ENCODE results near the gene HDDC2.

HDDC2 gene

DNA sequence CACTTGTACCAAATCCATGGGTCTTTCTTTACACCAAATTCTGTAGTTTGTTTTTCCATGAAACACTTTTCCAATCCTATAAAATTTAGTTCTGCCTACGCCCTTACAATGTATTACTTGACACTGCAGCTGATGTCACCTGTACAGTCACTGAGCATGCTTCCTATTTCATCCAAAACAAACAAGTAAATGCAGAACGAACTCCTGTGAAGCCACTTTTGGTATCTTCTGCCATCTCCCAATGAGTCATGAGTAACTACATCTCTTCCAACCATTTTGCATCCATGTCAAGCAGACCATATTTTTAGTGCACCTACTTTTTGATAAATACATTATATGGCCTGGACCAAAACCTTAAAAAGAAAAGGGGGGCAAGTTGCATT, 42.4 kb downstream of the HDDC2 start:
- no peak for DNase-seq (ENCODE audit: low spot score)
- TF ChIP-seq, protein P1, sequence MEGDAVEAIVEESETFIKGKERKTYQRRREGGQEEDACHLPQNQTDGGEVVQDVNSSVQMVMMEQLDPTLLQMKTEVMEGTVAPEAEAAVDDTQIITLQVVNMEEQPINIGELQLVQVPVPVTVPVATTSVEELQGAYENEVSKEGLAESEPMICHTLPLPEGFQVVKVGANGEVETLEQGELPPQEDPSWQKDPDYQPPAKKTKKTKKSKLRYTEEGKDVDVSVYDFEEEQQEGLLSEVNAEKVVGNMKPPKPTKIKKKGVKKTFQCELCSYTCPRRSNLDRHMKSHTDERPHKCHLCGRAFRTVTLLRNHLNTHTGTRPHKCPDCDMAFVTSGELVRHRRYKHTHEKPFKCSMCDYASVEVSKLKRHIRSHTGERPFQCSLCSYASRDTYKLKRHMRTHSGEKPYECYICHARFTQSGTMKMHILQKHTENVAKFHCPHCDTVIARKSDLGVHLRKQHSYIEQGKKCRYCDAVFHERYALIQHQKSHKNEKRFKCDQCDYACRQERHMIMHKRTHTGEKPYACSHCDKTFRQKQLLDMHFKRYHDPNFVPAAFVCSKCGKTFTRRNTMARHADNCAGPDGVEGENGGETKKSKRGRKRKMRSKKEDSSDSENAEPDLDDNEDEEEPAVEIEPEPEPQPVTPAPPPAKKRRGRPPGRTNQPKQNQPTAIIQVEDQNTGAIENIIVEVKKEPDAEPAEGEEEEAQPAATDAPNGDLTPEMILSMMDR (IDR thresholded peaks at IDR 0.05; ENCODE audit: extremely low read depth, missing control alignments) = no peak

DNA sequence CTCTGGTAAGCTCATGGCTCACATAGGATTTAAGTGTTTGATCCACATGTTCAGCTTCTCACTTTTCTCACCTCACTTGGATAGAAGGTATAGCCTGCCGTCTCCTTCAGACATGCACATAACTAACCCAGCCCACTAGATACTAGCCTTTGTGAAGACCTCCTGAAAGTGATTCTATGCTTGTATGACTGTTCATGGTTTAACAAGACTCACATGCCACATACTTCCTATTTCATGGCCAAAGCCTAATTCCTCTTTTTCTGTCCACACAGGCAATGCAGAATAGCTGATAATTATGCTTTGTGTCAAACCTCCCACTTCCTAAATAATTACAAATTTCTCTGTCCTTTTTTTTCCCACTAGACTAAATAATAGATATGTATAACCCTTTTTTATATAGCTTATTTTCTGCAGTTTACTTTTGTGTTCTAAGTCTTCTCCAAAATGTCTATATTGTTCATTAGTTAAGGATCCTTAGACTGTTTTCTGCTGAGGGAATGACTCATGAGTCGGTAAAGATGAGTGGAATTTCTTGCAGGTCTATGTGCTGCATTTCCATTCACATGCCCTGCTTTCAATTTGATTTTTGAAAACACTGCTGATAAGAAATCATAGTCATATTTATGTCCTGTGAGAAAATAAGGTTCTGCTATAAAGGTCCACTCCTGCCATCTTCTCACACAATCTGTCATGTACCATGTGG, 43.0 kb downstream of the HDDC2 start:
- no peak for DNase-seq (ENCODE audit: low spot score)
- TF ChIP-seq, protein P1 (IDR thresholded peaks at IDR 0.05; ENCODE audit: extremely low read depth, missing control alignments) = no peak

GRCh38 chr6:125257351-125257750, 44.4 kb downstream of the HDDC2 start:
- TF ChIP-seq, protein P1 (IDR thresholded peaks at IDR 0.05; ENCODE audit: extremely low read depth, missing control alignments) = no peak

GRCh38 chr6:125255201-125255600, 46.6 kb downstream of the HDDC2 start:
- DNase-seq (ENCODE audit: low spot score) = no peak
- TF ChIP-seq, protein P1 (IDR thresholded peaks at IDR 0.05; ENCODE audit: extremely low read depth, missing control alignments) = no peak

More at GRCh38 chr6:125257351-125257750, 44.4 kb downstream of the HDDC2 start:
- no peak for DNase-seq (ENCODE audit: low spot score)

DNA sequence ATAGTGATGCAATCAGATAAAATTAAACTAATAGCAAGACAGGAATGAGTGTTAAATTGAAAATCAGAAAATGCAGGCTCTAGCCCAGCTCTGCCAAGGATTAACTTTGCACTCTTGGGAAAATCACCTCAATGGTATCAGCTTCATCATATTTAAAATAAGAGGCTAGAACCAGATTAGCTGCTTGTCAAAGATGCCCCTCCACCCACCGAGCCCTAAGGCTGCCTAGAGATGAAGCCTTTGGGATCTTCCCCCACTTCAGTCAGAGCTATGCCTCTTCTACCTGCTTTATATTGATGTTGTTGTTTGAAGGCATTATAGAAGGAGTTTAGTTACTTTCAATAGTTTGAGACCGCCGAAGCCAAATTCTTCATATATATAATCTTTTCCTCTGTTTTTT, 47.4 kb downstream of the HDDC2 start:
- no peak for DNase-seq (ENCODE audit: low spot score)
- TF ChIP-seq, protein P1 (IDR thresholded peaks at IDR 0.05; ENCODE audit: extremely low read depth, missing control alignments) = no peak

GRCh38 chr6:125253881-125254280, 47.9 kb downstream of the HDDC2 start:
- DNase-seq (ENCODE audit: low spot score) = no peak
- TF ChIP-seq, protein P1 (IDR thresholded peaks at IDR 0.05; ENCODE audit: extremely low read depth, missing control alignments) = no peak

DNA sequence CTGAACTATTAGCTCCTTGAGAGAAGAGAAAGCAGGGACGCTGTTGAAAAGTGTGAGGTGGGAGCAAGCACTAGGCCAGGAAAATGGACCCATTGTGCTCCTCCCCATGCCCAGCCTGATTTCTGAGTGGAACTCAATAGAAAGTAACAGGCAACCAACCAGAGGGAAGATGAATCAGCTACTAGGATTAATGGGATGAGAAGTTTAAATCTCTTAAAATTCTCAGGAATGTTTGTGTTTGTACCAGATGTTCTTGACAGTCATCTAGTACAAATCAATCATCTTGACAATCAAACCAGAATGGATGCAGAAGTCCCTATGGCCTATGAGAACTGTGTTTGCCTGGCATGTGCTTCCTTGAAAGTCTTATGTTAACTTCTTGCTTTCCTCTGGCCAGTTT, 48.9 kb downstream of the HDDC2 start:
- TF ChIP-seq, protein P1 (IDR thresholded peaks at IDR 0.05; ENCODE audit: extremely low read depth, missing control alignments) = no peak
- DNase-seq (ENCODE audit: low spot score) = no peak

All from GM20000 (cell line).